ENCODE results near the gene RGS14.
A peak's percentile ranks its signal among the peaks of the same experiment; 100 is the strongest.

The RGS14 gene

DNA sequence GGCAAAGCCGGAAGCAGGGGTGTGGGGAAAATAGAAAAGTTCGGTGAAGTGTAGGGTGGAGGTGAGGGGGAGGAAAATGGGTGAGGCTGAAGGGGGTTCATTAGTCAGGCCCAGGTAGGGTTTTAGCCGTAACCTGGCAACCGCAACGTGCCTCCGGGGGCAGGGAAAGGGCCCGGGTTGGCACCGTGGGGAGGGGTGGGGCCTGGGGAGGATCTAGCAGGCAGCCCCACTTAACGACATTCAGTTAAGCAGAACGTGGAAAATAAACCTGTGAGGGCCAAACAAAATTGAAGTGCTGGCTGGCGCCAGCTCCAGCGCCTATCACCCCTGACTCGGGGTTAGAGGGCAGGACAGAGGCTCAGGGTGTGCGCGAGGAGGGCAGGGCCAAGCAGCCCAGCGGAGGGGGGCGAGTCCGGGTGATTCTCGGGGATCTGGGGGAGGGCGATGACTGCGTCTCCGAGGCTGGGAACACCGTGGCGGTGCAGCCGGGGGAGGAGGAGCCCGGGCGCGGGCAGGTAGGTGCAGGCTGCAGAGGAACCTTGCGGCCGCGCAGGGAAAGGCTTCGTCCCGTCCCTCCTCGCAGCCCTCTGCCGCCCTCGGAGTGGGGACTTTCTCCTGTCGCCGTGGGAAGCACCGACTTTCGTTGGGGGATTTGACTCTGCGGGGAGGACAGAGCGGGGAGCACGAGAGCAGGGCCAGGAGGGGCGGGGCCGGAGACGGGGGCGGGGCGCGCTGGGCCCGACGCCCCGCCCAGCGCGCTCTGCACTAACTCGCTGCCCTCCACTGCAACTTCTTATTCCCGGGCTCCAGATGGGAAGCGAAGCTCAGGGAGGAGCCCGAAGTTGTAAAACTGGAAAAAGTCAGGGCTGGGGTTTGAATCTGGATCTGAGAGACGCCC lies 5.1 kb downstream of the RGS14 start:
- Mint-ChIP-seq H3K36me3 (no peaks in the 10 kb centered on the region), H3K27me3 (no peaks in the 10 kb centered on the region), H3K4me3 (peak overlapping the region; percentile 84), H3K4me1 (ENCODE audit: low read depth) (peaks cover 68% of the 10 kb centered on the region), H3K9me3 (ENCODE audit: low read depth) (no peaks in the 10 kb centered on the region), H3K27ac (peak overlapping the region; percentile 84)

- Mint-ChIP-seq H3K9me3 (ENCODE audit: low read depth) (no peaks in the 10 kb centered on the region), H3K4me3 (peak overlapping the region; percentile 52), H3K27me3 (no peaks in the 10 kb centered on the region), H3K27ac (no peak overlapping the region), H3K4me1 (ENCODE audit: low read depth) (peaks cover 71% of the 10 kb centered on the region), H3K36me3 (peaks cover 4% of the 10 kb centered on the region)
These were observed 5.8 kb downstream of the RGS14 start for GRCh38 chr5:177363565-177363964.

DNA sequence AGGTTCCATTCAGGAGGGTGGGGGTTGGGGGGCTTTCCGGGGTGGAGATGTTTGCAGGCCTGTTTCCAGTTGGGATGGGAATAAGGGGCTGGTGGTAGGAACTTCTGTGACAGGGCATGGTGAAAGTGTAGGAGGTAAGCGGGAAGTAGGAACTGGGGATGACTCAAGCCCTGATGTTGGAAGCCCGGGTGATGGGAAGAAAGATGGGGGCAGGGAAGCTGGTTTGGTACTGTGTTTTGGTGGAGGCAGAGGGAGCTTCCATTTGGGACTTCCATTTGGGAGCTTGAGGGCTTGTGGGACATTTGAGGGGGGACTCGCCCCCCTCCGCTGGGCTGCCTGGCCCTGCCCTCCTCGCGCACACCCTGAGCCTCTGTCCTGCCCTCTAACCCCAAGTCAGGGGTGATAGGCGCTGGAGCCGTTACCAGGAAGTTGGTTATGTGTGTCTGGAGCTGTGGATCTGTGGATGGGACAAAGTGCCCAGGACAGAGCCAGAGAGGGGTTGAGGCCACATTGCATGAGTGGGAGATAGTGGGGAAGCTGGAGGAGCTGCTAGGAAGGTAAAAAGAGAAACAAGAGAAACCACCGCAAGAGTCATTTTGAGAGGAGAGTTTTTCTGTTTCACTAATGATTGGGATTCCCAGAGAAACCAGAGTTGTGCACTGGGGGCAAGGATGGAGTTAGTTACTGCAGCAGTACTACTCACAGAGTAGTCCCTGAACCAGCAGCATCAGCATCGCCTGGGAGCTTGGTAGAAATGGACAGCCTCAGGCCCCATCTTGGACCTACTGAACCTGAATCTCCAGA lies 6.6 kb downstream of the RGS14 start:
- H3K4me3 Mint-ChIP-seq, result peak overlapping the region; percentile 49
- H3K4me1 Mint-ChIP-seq (ENCODE audit: low read depth), result peaks cover 71% of the 10 kb centered on the region
- no peaks in the 10 kb centered on the region for H3K9me3 Mint-ChIP-seq (ENCODE audit: low read depth)
- peak overlapping the region; percentile 66 for H3K27ac Mint-ChIP-seq
- no peaks in the 10 kb centered on the region for H3K27me3 Mint-ChIP-seq
- H3K36me3 Mint-ChIP-seq, result peaks cover 8% of the 10 kb centered on the region

- peak overlapping the region; percentile 54 for H3K27ac Mint-ChIP-seq
- no peak overlapping the region for H3K4me3 Mint-ChIP-seq
- H3K4me1 Mint-ChIP-seq (ENCODE audit: low read depth), result peaks cover 64% of the 10 kb centered on the region
- H3K9me3 Mint-ChIP-seq (ENCODE audit: low read depth), result no peaks in the 10 kb centered on the region
- peaks cover 8% of the 10 kb centered on the region for H3K36me3 Mint-ChIP-seq
- no peaks in the 10 kb centered on the region for H3K27me3 Mint-ChIP-seq
These were observed 8.3 kb downstream of the RGS14 start for GRCh38 chr5:177365845-177366527.

DNA sequence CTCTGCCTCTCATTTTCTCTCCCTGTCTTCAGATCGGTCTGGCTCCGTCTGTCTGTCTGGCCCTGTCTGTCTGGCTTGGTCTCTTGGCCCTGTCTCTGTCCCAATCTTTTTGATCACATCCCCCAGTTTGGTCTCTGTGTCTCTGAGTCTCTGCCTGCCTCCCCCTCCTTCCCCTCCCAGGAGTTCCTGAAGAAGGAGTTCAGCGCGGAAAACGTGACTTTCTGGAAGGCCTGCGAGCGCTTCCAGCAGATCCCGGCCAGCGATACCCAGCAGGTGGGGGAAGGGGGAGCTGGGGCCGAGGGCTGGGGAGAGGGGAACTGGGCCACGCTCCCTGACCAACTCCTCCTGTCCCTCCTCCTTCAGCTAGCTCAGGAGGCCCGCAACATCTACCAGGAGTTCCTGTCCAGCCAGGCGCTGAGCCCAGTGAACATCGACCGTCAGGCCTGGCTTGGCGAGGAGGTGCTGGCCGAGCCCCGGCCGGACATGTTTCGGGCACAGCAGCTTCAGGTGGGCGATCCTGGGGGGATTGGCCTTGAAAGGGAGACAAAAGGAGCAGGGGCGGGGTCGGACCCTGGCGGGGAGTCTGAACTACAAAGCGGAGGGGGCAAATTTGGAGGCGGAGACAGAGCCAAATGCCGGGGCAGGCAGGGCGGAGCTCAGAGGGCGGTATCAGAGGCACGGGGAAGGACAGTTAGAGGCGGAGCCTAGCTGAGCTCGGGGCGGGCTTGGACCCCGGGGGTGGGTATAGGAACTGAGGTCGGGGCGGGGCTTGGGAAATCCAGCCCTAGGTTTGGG lies 9.0 kb downstream of the RGS14 start:
- H3K27me3 Mint-ChIP-seq, result no peaks in the 10 kb centered on the region

GRCh38 chr5:177367323-177367848 lies 9.7 kb downstream of the RGS14 start:
- peaks cover 8% of the 10 kb centered on the region for H3K36me3 Mint-ChIP-seq
- H3K4me1 Mint-ChIP-seq (ENCODE audit: low read depth), result peaks cover 63% of the 10 kb centered on the region
- no peak overlapping the region for H3K27ac Mint-ChIP-seq
- no peaks in the 10 kb centered on the region for H3K27me3 Mint-ChIP-seq
- no peaks in the 10 kb centered on the region for H3K9me3 Mint-ChIP-seq (ENCODE audit: low read depth)
- H3K4me3 Mint-ChIP-seq, result no peak overlapping the region

More for the DNA sequence above, 9.0 kb downstream of the RGS14 start:
- peaks cover 8% of the 10 kb centered on the region for H3K36me3 Mint-ChIP-seq
- peaks cover 64% of the 10 kb centered on the region for H3K4me1 Mint-ChIP-seq (ENCODE audit: low read depth)
- H3K4me3 Mint-ChIP-seq, result no peak overlapping the region
- H3K9me3 Mint-ChIP-seq (ENCODE audit: low read depth), result no peaks in the 10 kb centered on the region
- no peak overlapping the region for H3K27ac Mint-ChIP-seq

GRCh38 chr5:177367981-177368868 lies 10.5 kb downstream of the RGS14 start:
- Mint-ChIP-seq H3K4me3 (no peak overlapping the region), H3K27ac (peak overlapping the region; percentile 78), H3K36me3 (peaks cover 8% of the 10 kb centered on the region), H3K9me3 (ENCODE audit: low read depth) (no peaks in the 10 kb centered on the region), H3K27me3 (no peaks in the 10 kb centered on the region), H3K4me1 (ENCODE audit: low read depth) (peaks cover 64% of the 10 kb centered on the region)

DNA sequence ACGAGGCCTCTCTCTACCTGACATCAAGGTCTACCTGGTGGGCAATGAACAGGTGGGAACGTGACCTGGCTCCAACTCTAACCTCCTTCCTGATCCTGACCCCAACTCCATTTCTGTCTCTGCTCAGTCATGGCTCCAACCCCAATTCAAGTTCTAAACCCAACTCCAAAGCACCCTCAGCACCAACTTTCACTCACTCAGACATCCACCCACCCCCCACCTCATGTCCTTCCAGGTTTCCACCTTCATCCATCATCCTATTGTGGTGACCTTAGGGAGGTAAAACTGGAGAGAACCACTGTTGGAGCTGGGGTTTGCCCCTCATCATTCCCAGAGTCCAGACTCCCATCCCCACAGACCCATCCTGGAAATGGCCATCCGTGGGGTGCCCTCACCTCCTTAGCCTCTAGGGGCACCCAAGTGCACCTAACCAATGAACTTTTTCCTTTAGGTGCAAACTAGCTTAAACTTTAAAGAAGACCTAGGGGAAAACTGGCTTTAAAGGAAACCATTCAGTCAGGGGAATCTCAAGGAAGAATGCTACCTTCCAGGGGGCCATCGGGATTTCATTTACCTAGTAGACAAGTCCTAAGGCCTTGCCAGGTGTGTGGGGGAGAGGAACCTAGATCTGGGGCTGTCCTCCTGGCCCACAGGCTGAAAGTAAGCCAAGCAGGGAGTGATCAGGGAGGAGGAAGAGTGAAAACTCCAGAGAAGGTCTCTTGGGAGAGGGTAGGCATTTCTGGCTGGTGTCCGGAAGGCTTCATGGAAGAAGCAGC lies 11.3 kb downstream of the RGS14 start:
- H3K4me1 Mint-ChIP-seq (ENCODE audit: low read depth), result peaks cover 64% of the 10 kb centered on the region
- H3K4me3 Mint-ChIP-seq, result peak overlapping the region; percentile 51
- peak overlapping the region; percentile 78 for H3K27ac Mint-ChIP-seq
- no peaks in the 10 kb centered on the region for H3K9me3 Mint-ChIP-seq (ENCODE audit: low read depth)
- H3K27me3 Mint-ChIP-seq, result no peaks in the 10 kb centered on the region
- peaks cover 8% of the 10 kb centered on the region for H3K36me3 Mint-ChIP-seq

DNA sequence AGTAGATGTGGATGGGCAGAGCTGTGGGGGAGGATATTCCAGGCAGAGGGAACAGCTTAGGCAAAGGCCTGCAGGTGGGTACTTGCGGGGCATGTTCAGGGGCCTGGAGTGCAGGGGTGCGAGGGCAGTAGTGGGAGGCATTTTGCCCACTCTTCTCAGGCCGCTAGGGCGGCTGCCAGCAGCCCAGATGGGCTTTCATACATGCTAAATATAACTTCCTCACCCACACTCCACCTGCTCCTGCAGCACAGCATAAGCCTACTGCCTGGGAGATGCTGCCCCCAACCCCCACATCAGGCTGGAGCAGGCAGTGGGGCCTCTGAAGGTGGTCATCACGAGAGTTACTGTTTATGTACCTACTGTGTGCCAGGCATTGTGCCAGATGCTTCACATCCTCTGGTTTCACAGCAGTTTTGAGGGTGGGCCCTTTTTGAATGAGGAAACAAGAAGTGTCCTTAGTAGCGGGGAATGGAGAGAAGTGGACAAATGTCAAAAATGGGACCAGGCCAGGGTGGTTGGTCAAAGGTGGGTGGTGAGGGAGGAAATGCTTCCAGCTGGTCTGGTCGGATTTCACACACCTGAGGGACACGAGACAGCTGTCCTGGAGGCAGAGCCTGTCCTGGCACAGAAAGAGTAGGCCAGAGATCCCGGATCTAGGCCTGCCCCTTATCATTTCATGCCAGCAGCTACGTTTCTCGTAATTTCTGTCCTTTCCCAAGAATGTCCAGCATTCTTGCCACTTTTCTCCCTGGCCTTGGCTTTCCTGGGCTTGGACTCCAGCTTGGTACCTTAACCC lies 12.1 kb downstream of the RGS14 start:
- no peaks in the 10 kb centered on the region for H3K9me3 Mint-ChIP-seq (ENCODE audit: low read depth)
- H3K36me3 Mint-ChIP-seq, result peaks cover 8% of the 10 kb centered on the region
- no peak overlapping the region for H3K4me3 Mint-ChIP-seq
- no peaks in the 10 kb centered on the region for H3K27me3 Mint-ChIP-seq
- no peak overlapping the region for H3K27ac Mint-ChIP-seq
- peaks cover 62% of the 10 kb centered on the region for H3K4me1 Mint-ChIP-seq (ENCODE audit: low read depth)

DNA sequence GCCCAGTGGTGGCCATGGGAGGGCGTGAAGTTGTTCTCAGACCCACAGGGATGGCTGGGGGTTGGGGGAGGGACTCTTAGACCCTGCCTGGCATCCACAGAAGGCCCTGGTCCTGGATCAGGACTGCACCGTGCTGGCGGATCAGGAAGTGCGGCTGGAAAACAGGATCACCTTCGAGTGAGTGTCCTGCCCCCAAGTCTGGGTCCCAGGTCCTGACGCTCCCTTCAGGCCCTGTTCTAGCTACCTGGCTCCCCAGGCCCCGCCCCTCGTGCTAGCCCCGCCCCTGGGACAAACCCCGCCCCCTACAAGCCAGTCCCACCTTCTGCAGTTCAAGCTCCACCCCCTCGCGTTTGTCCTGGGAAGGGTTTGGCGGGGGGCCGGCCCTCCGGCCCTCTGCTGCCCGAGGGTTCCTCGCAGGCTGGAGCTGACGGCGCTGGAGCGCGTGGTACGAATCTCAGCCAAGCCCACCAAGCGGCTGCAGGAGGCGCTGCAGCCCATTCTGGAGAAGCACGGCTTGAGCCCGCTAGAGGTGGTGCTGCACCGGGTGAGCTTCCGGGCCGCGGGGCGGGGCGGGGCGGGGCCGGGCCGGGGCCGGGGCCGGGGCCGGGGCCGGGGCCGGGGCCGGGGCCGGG lies 12.9 kb downstream of the RGS14 start:
- H3K9me3 Mint-ChIP-seq (ENCODE audit: low read depth), result no peaks in the 10 kb centered on the region
- no peak overlapping the region for H3K4me3 Mint-ChIP-seq
- no peak overlapping the region for H3K27ac Mint-ChIP-seq
- peaks cover 8% of the 10 kb centered on the region for H3K36me3 Mint-ChIP-seq
- H3K4me1 Mint-ChIP-seq (ENCODE audit: low read depth), result peaks cover 63% of the 10 kb centered on the region
- H3K27me3 Mint-ChIP-seq, result no peaks in the 10 kb centered on the region

- Mint-ChIP-seq H3K4me1 (ENCODE audit: low read depth) (peaks cover 64% of the 10 kb centered on the region), H3K9me3 (ENCODE audit: low read depth) (no peaks in the 10 kb centered on the region), H3K27ac (peak overlapping the region; percentile 84), H3K36me3 (peaks cover 8% of the 10 kb centered on the region), H3K4me3 (peak overlapping the region; percentile 64), H3K27me3 (no peaks in the 10 kb centered on the region)
These were observed 13.7 kb downstream of the RGS14 start for GRCh38 chr5:177371120-177372033.
